Measurements from ENCODE around the gene ANGPTL8.

DNA sequence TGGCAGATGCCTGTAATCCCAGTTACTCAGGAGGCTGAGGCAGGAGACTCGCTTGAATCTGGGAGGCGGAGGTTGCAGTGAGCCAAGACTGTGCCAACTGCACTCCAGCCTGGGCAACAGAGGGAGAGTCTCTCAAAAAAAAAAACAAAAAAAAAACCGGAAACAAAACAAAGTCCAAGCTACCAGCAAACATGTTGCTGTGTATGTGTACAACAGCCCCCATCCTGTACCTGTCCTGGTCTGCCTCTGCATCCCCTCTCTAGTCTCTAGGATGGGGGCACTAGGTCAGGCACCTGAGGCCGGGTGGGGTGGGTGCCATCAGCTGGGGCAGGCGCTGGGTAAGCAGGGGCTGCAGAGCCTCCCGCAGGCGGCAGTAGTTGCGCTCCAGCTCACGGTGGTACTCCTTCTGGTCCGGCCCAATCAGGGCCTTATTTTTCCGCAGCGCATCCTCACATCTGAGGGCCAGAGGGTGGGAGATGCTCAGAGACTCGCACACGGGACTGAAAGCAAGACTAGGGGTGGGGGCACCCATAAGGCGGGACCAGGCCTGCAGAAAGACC, 39.3 kb upstream of the ANGPTL8 start:
- TF ChIP-seq CC2D1A (CRISPR knock-in tag; IDR thresholded peaks at IDR 0.05), result no peak
- TF ChIP-seq ZKSCAN1 (IDR thresholded peaks at IDR 0.05; ENCODE audit: low read length), result no peak
- TF ChIP-seq POLR2A (IDR thresholded peaks at IDR 0.05; ENCODE audit: insufficient read depth in 1 of 2, low read depth in 2 of 2, low read length in 2 of 2), result no peak
- no peak for TF ChIP-seq HIVEP1 (CRISPR knock-in tag; IDR thresholded peaks at IDR 0.05)
- TF ChIP-seq CHD2 (IDR thresholded peaks at IDR 0.05; ENCODE audit: low read depth, low read length), result no peak
- TF ChIP-seq, protein P1, sequence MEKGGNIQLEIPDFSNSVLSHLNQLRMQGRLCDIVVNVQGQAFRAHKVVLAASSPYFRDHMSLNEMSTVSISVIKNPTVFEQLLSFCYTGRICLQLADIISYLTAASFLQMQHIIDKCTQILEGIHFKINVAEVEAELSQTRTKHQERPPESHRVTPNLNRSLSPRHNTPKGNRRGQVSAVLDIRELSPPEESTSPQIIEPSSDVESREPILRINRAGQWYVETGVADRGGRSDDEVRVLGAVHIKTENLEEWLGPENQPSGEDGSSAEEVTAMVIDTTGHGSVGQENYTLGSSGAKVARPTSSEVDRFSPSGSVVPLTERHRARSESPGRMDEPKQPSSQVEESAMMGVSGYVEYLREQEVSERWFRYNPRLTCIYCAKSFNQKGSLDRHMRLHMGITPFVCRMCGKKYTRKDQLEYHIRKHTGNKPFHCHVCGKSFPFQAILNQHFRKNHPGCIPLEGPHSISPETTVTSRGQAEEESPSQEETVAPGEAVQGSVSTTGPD (CRISPR knock-in tag; IDR thresholded peaks at IDR 0.05), result no peak
- TF ChIP-seq, protein P2, sequence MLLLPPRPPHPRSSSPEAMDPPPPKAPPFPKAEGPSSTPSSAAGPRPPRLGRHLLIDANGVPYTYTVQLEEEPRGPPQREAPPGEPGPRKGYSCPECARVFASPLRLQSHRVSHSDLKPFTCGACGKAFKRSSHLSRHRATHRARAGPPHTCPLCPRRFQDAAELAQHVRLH (CRISPR knock-in tag; IDR thresholded peaks at IDR 0.05; ENCODE audit: borderline replicate concordance, low read depth), result no peak
- TF ChIP-seq PAX8 (CRISPR knock-in tag; IDR thresholded peaks at IDR 0.05; ENCODE audit: borderline replicate concordance), result no peak

Data from HepG2 (cell line).